Keratinocyte (primary cell): ENCODE measurements around the gene CALHM5. TPM values are rescaled to one million over a fixed set of nuclear protein-coding genes. Genes with fewer than 3 reads are reported as not detected.

ENCODE experiments used
- DNase-seq: peaks from one replicate; pipeline ENCODE4 v3.0.0-alpha.2; 2011; ENCODE audit warnings: low read depth, missing footprints, low spot score
- FAIRE-seq: peaks from 2 replicates; lab custom pipeline; 2011; peaks lifted over from hg19 to GRCh38; lab: Jason Lieb, UNC
- H2AFZ ChIP-seq: 2 replicates; pipeline ENCODE4 v1.6.0; 2012; ENCODE audit warnings: low read length, control low read depth, inconsistent platforms; ENCODE audit not compliant: control insufficient read depth
- H3K27ac ChIP-seq: 2 replicates; pipeline ENCODE4 v1.5.1; 2011; ENCODE audit warnings: low read length; ENCODE audit not compliant: control insufficient read depth, insufficient read depth
- H3K27me3 ChIP-seq: 3 replicates; pipeline ENCODE4 v1.6.0; 2011; ENCODE audit warnings: low read length; ENCODE audit not compliant: control insufficient read depth, insufficient read depth; ENCODE audit errors: extremely low read depth
- H3K36me3 ChIP-seq, 2 experiments: 2 replicates in 1 of 2; 3 replicates in 1 of 2; pipeline ENCODE4 v1.5.1; 2011; ENCODE audit warnings: low read length in 2 of 2, mild to moderate bottlenecking in 1 of 2; ENCODE audit not compliant: control insufficient read depth in 2 of 2, insufficient read depth in 2 of 2; ENCODE audit errors: extremely low read depth in 1 of 2
- H3K4me1 ChIP-seq: 3 replicates; pipeline ENCODE4 v1.5.1; 2011; ENCODE audit warnings: low read length; ENCODE audit not compliant: control insufficient read depth, insufficient read depth; ENCODE audit errors: extremely low read depth
- H3K4me2 ChIP-seq: 3 replicates; pipeline ENCODE4 v1.6.0; 2011; ENCODE audit warnings: low read depth, low read length; ENCODE audit not compliant: control insufficient read depth, insufficient read depth; ENCODE audit errors: extremely low read depth
- H3K4me3 ChIP-seq, 3 experiments: fragments of 200-600 bp in 1 of 3; sonication (generic) in 1 of 3; 2 replicates in 2 of 3; 3 replicates in 1 of 3; pipeline ENCODE4 v1.5.1; 2011 to 2016; ENCODE audit warnings: low read length in 3 of 3, mild to moderate bottlenecking in 3 of 3, control low read depth in 2 of 3, inconsistent platforms in 1 of 3, low read depth in 1 of 3, mixed read lengths in 1 of 3, mixed run types in 1 of 3, moderate library complexity in 1 of 3; ENCODE audit not compliant: control insufficient read depth in 2 of 3, insufficient read depth in 2 of 3; ENCODE audit errors: extremely low read depth in 1 of 3
- H3K79me2 ChIP-seq: 2 replicates; pipeline ENCODE4 v1.6.0; 2012; ENCODE audit warnings: low read length; ENCODE audit not compliant: control insufficient read depth, insufficient read depth
- H3K9ac ChIP-seq: 3 replicates; pipeline ENCODE4 v1.6.0; 2011; ENCODE audit warnings: low read length; ENCODE audit not compliant: control insufficient read depth, insufficient read depth; ENCODE audit errors: extremely low read depth
- H3K9me1 ChIP-seq: 3 replicates; pipeline ENCODE4 v1.6.0; 2011; ENCODE audit warnings: low read length; ENCODE audit not compliant: control insufficient read depth, insufficient read depth; ENCODE audit errors: extremely low read depth
- H3K9me3 ChIP-seq: 2 replicates; pipeline ENCODE4 v1.5.1; 2012; ENCODE audit warnings: low read depth, low read length; ENCODE audit not compliant: control insufficient read depth
- H4K20me1 ChIP-seq: 3 replicates; pipeline ENCODE4 v1.6.0; 2011; ENCODE audit warnings: low read length; ENCODE audit not compliant: control insufficient read depth, insufficient read depth; ENCODE audit errors: extremely low read depth
- EZH2 ChIP-seq: IDR thresholded peaks from one replicate; pipeline ENCODE4 v1.6.1; 2012; ENCODE audit warnings: inconsistent platforms, mild to moderate bottlenecking, low read length, moderate library complexity
- dilution Hi-C: fragments of 300-500 bp; cut with MboI; formaldehyde crosslinking; loops from one replicate; pipeline ENCODE4 v1.7.0; 2020; ENCODE audit warnings: low sequenced_read_pairs; ENCODE audit not compliant: extremely low pct_ligation_motif_present
- polyA plus RNA-seq, 5 experiments: library from polyadenylated mRNA; depleted of rRNA in 3 of 5; stranded (reverse) in 3 of 5; stranded (forward) in 1 of 5; unstranded in 1 of 5; fragments of >200 nt; gene quantifications; 1 replicate in 1 of 5; 2 replicates in 3 of 5; 3 replicates in 1 of 5; pipeline versions ENCODE4 v1.2.1 to v1.2.3, GENCODE V29; 2011 to 2012; ENCODE audit warnings: missing spikeins in 2 of 5, low read depth in 1 of 5, low replicate concordance in 1 of 5
- TF ChIP-seq, protein P1 (sequence below), 3 experiments: IDR thresholded peaks in 1 of 3; conservative IDR thresholded peaks in 1 of 3; optimal IDR thresholded peaks in 1 of 3; 2 replicates in 2 of 3; 3 replicates in 1 of 3; pipeline versions ENCODE3 to v1.5.1; 2011; ENCODE audit warnings: low read length in 3 of 3, mild to moderate bottlenecking in 3 of 3, moderate library complexity in 2 of 3, control low read depth in 1 of 3, inconsistent platforms in 1 of 3; ENCODE audit not compliant: insufficient read depth in 2 of 3; ENCODE audit errors: extremely low read depth in 1 of 3

CALHM5 gene
- polyA plus RNA-seq, 1 donor (not counting 4 experiments of a cell fraction or from before 2014, with no cell fraction given): 0.80 TPM

DNA sequence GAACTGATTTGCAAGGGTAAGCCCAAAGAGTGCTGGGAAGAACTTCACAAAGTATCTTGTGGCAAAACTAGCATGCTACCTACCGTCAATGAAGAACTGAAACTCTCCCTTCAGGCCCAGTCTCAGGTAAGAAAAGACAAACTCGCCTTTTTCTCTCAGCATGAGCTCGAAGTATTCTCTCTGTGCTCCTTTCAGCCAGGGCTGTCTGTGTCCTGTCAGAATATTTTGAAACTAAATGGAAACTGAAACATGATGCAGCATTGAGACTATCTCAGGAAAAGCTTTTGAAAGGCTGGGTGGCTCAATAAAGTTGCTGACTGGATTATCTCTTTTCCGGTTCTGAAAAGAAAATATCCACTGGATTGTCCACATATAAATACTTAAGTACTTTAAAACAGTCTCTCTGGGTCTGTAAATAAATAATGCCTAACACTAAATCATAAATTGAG, 696 bp downstream of the CALHM5 start:
- H3K9me3 ChIP-seq: no peaks in the 10 kb centered on the region
- no peak overlapping the region for H3K9ac ChIP-seq
- dilution Hi-C loops: no loop called here
- H3K27me3 ChIP-seq: no peaks in the 10 kb centered on the region
- no peak overlapping the region for H3K4me2 ChIP-seq
- peaks cover 19% of the 10 kb centered on the region for H3K4me1 ChIP-seq
- no peak for TF ChIP-seq EZH2
- TF ChIP-seq, protein P1, sequence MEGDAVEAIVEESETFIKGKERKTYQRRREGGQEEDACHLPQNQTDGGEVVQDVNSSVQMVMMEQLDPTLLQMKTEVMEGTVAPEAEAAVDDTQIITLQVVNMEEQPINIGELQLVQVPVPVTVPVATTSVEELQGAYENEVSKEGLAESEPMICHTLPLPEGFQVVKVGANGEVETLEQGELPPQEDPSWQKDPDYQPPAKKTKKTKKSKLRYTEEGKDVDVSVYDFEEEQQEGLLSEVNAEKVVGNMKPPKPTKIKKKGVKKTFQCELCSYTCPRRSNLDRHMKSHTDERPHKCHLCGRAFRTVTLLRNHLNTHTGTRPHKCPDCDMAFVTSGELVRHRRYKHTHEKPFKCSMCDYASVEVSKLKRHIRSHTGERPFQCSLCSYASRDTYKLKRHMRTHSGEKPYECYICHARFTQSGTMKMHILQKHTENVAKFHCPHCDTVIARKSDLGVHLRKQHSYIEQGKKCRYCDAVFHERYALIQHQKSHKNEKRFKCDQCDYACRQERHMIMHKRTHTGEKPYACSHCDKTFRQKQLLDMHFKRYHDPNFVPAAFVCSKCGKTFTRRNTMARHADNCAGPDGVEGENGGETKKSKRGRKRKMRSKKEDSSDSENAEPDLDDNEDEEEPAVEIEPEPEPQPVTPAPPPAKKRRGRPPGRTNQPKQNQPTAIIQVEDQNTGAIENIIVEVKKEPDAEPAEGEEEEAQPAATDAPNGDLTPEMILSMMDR (optimal IDR thresholded peaks at IDR 0.05 in 1 of 3, IDR thresholded peaks at IDR 0.05 in 1 of 3, conservative IDR thresholded peaks at IDR 0.05 in 1 of 3; ENCODE audit: extremely low read depth in 1 of 3, insufficient read depth in 2 of 3, low read length in 3 of 3): no peak
- H3K79me2 ChIP-seq: no peaks in the 10 kb centered on the region
- H4K20me1 ChIP-seq: no peaks in the 10 kb centered on the region
- peak overlapping the region; percentile 1 for H2AFZ ChIP-seq
- no peak for FAIRE-seq
- peaks cover 0 to 2% of the 10 kb centered on the region in 2 experiments for H3K36me3 ChIP-seq
- peak overlapping the region in 1 of 3 experiments; percentile 33 for H3K4me3 ChIP-seq
- no peak for DNase-seq
- no peaks in the 10 kb centered on the region for H3K9me1 ChIP-seq
- peak overlapping the region; percentile 9 for H3K27ac ChIP-seq

DNA sequence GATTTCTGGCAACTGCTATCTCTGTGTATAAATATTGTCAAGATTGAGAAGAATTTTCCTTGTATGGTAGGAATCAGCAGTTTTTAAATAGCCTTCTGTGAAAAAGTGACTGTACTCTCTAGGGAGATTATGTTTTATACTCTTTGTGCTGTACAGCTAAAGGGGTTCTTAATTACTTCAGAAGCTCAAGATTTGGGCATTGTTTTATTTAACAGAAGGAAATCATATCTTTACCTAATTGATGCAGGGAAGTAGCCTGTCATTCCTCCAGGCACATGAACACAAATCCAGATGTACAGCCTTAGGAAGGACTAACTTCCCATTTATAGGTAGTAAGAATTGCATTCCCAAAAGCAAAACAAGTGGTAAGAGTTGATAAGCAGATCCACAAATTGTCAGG, 1.3 kb downstream of the CALHM5 start:
- H3K4me2 ChIP-seq: no peak overlapping the region
- H3K27me3 ChIP-seq: no peaks in the 10 kb centered on the region
- H2AFZ ChIP-seq: no peak overlapping the region
- H4K20me1 ChIP-seq: no peaks in the 10 kb centered on the region
- H3K4me3 ChIP-seq: peak overlapping the region in 1 of 3 experiments; percentile 33
- no peaks in the 10 kb centered on the region for H3K79me2 ChIP-seq
- no peaks in the 10 kb centered on the region for H3K9me3 ChIP-seq
- H3K9me1 ChIP-seq: no peaks in the 10 kb centered on the region
- no peak overlapping the region for H3K9ac ChIP-seq
- H3K4me1 ChIP-seq: peaks cover 19% of the 10 kb centered on the region
- peaks cover 0 to 2% of the 10 kb centered on the region in 2 experiments for H3K36me3 ChIP-seq
- H3K27ac ChIP-seq: peak overlapping the region; percentile 44
- DNase-seq (no peak), FAIRE-seq (no peak)
- dilution Hi-C loops: no loop called here
- TF ChIP-seq, protein P1 (optimal IDR thresholded peaks at IDR 0.05 in 1 of 3, IDR thresholded peaks at IDR 0.05 in 1 of 3, conservative IDR thresholded peaks at IDR 0.05 in 1 of 3; ENCODE audit: extremely low read depth in 1 of 3, insufficient read depth in 2 of 3, low read length in 3 of 3): no peak
- no peak for TF ChIP-seq EZH2
